PC-3 (cell line): ENCODE measurements around the gene UQCR10. TPM values are rescaled to one million over a fixed set of nuclear protein-coding genes. Genes with fewer than 3 reads are reported as not detected.

Experiments used
- ATAC-seq: fragments of 200-7000 bp; cut with Tn5 transposase; 2 replicates; pipeline ENCODE4 v1.9.1; 2020; ENCODE audit warnings: mild to moderate bottlenecking, moderate library complexity
- BruUV-seq: library from RNA; stranded (reverse); fragments of 400-500 nt; replicated peaks from 2 replicates; lab custom pipeline; 2021; lab: Mats Ljungman, UMichigan
- CTCF ChIA-PET: fragments of 300-600 bp; sonication (Branson Sonifier 250); formaldehyde crosslinking; loops from one replicate; lab custom pipeline; 2022; ENCODE audit warnings: antibody characterized with exemption; lab: Charles Lee
- POLR2A ChIA-PET: fragments of 300-600 bp; sonication (Branson Sonifier 250); formaldehyde crosslinking; loops from one replicate; lab custom pipeline; 2022; ENCODE audit warnings: antibody characterized with exemption; ENCODE audit not compliant: unreplicated experiment; lab: Charles Lee
- DNase-seq: peaks from one replicate; pipeline ENCODE4 v3.0.0-alpha.2; 2015
- H2AFZ ChIP-seq: fragments of 300-600 bp; sonication (generic); 2 replicates; pipeline ENCODE4 v1.6.0; 2016; ENCODE audit warnings: antibody characterized with exemption, low read length
- H3F3A ChIP-seq: fragments of 300-600 bp; sonication (generic); one replicate; pipeline ENCODE4 v1.6.0; 2017; ENCODE audit warnings: antibody characterized with exemption, low read length, control low read depth, mild to moderate bottlenecking; ENCODE audit not compliant: unreplicated experiment
- H3K27ac ChIP-seq: fragments of 300-600 bp; sonication (generic); 2 replicates; pipeline ENCODE4 v1.5.1; 2016; ENCODE audit warnings: mild to moderate bottlenecking, low read length
- H3K27me3 ChIP-seq: fragments of 300-600 bp; sonication (generic); 2 replicates; pipeline ENCODE4 v1.6.1; 2016; ENCODE audit warnings: low read length, mixed read lengths
- H3K36me3 ChIP-seq: fragments of 300-600 bp; sonication (generic); 2 replicates; pipeline ENCODE4 v1.6.1; 2016; ENCODE audit warnings: low read depth, mixed run types, low read length, mixed read lengths
- H3K4me1 ChIP-seq: fragments of 300-600 bp; sonication (generic); 2 replicates; pipeline ENCODE4 v1.5.1; 2016; ENCODE audit warnings: low read length; ENCODE audit not compliant: insufficient read depth
- H3K4me2 ChIP-seq: fragments of 300-600 bp; sonication (generic); 2 replicates; pipeline ENCODE4 v1.6.0; 2016; ENCODE audit warnings: low read length
- H3K4me3 ChIP-seq: fragments of 300-600 bp; sonication (generic); 2 replicates; pipeline ENCODE4 v1.5.1; 2016; ENCODE audit warnings: mild to moderate bottlenecking, low read length, mixed read lengths
- H3K79me2 ChIP-seq: fragments of 300-600 bp; sonication (generic); 2 replicates; pipeline ENCODE4 v1.6.1; 2017; ENCODE audit warnings: low read length, mixed read lengths
- H3K9ac ChIP-seq: fragments of 300-600 bp; sonication (generic); 2 replicates; pipeline ENCODE4 v1.6.0; 2016; ENCODE audit warnings: mild to moderate bottlenecking, low read length
- H3K9me2 ChIP-seq: fragments of 300-600 bp; sonication (generic); replicated peaks from 2 replicates; pipeline ENCODE4 v1.6.1; 2016; ENCODE audit warnings: mixed run types, low read length, mixed read lengths
- H3K9me3 ChIP-seq: fragments of 300-600 bp; sonication (generic); 2 replicates; pipeline ENCODE4 v1.6.1; 2016; ENCODE audit warnings: low read length, mixed read lengths
- H4K20me1 ChIP-seq: fragments of 300-600 bp; sonication (generic); 2 replicates; pipeline ENCODE4 v1.6.1; 2016; ENCODE audit warnings: low read length, mixed read lengths
- CTCF ChIP-seq: fragments of 300-600 bp; sonication (generic); conservative IDR thresholded peaks from 2 replicates; pipeline ENCODE4 v1.5.1; 2017; ENCODE audit warnings: antibody characterized with exemption, low read depth, mild to moderate bottlenecking, low read length
- EZH2 ChIP-seq: fragments of 300-600 bp; sonication (generic); IDR thresholded peaks from one replicate; pipeline ENCODE4 v1.6.1; 2017; ENCODE audit warnings: antibody characterized with exemption, mild to moderate bottlenecking, low read length; ENCODE audit not compliant: unreplicated experiment
- EZH2phosphoT487 ChIP-seq: fragments of 300-600 bp; sonication (generic); IDR thresholded peaks from 2 replicates; pipeline ENCODE4 v1.6.1; 2018; ENCODE audit warnings: mild to moderate bottlenecking, antibody characterized with exemption, low read length, borderline replicate concordance
- intact Hi-C: fragments of 100-400 bp; cut with micrococcal nuclease; formaldehyde crosslinking; loops from 2 replicates; pipeline ENCODE4 v1.9.0; 2023
- total RNA-seq: library from RNA; depleted of rRNA; stranded (reverse); fragments of >200 nt; gene quantifications from 2 replicates; pipeline ENCODE4 v1.2.3, GENCODE V29; 2014

UQCR10 gene
- total RNA-seq, 1 experiment from 2014 or later = 196 TPM

GRCh38 chr22:29739346-29739875, 27.8 kb upstream of the UQCR10 start:
- ATAC-seq = no peak

GRCh38 chr22:29740216-29740615, 27.0 kb upstream of the UQCR10 start:
- no peaks in the 10 kb centered on the region for H3K27me3 ChIP-seq
- intact Hi-C loops = no loop called here
- H3K9me3 ChIP-seq = no peaks in the 10 kb centered on the region
- H3K4me1 ChIP-seq = no peaks in the 10 kb centered on the region
- no peaks in the 10 kb centered on the region for H3F3A ChIP-seq
- no peaks in the 10 kb centered on the region for H3K36me3 ChIP-seq
- CTCF ChIA-PET = no interaction called here
- no TSS peak for BruUV-seq
- no peaks in the 10 kb centered on the region for H4K20me1 ChIP-seq
- no peak overlapping the region for H2AFZ ChIP-seq
- no peak for ATAC-seq
- TF ChIP-seq EZH2phosphoT487 (no peak), CTCF (no peak), EZH2 (no peak)
- no peak for DNase-seq
- H3K79me2 ChIP-seq = no peaks in the 10 kb centered on the region
- no peak overlapping the region for H3K4me3 ChIP-seq
- POLR2A ChIA-PET = no interaction called here
- H3K9me2 ChIP-seq = no peaks in the 10 kb centered on the region
- H3K27ac ChIP-seq = no peak overlapping the region
- H3K9ac ChIP-seq = no peak overlapping the region
- H3K4me2 ChIP-seq = no peak overlapping the region

More at GRCh38 chr22:29739346-29739875, 27.8 kb upstream of the UQCR10 start:
- no TSS peak for BruUV-seq
- no peak overlapping the region for H2AFZ ChIP-seq
- H3F3A ChIP-seq = no peaks in the 10 kb centered on the region
- POLR2A ChIA-PET = no interaction called here
- no peak overlapping the region for H3K4me2 ChIP-seq
- no peak overlapping the region for H3K4me3 ChIP-seq
- no peaks in the 10 kb centered on the region for H3K9me2 ChIP-seq
- no peaks in the 10 kb centered on the region for H3K9me3 ChIP-seq
- H3K27me3 ChIP-seq = no peaks in the 10 kb centered on the region
- H3K9ac ChIP-seq = no peak overlapping the region
- H3K4me1 ChIP-seq = no peaks in the 10 kb centered on the region
- no peak for TF ChIP-seq EZH2
- TF ChIP-seq CTCF = no peak
- no peak for TF ChIP-seq EZH2phosphoT487
- H3K27ac ChIP-seq = no peak overlapping the region
- H4K20me1 ChIP-seq = no peaks in the 10 kb centered on the region
- CTCF ChIA-PET = no interaction called here
- intact Hi-C loops = no loop called here
- no peaks in the 10 kb centered on the region for H3K36me3 ChIP-seq
- H3K79me2 ChIP-seq = no peaks in the 10 kb centered on the region
- no peak for DNase-seq

DNA sequence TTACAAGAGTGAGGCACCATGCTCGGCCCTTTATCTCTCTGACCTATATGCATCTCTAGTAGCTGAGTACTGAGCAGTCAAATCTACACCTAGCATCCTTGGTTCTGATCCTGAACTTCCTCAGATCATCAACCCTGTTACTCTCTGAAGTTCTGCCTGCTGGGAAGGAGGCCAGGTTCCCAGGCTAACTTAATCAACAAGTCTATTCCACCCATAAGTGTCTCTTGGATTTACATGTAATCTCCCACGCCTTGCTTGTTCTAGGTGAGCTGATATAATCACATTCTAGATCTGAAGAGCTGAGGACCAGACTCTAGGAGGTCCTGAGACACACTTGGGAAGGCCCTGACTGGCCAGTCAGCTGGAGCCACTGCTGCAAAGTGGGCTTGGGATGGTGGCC, 25.2 kb upstream of the UQCR10 start:
- H4K20me1 ChIP-seq = no peaks in the 10 kb centered on the region
- DNase-seq (no peak), ATAC-seq (no peak)
- no TSS peak for BruUV-seq
- TF ChIP-seq CTCF (no peak), EZH2 (no peak), EZH2phosphoT487 (no peak)
- no peak overlapping the region for H2AFZ ChIP-seq
- H3K4me2 ChIP-seq = no peak overlapping the region
- no peaks in the 10 kb centered on the region for H3K79me2 ChIP-seq
- no peak overlapping the region for H3K27ac ChIP-seq
- POLR2A ChIA-PET = no interaction called here
- H3K9me3 ChIP-seq = no peaks in the 10 kb centered on the region
- no peak overlapping the region for H3K9ac ChIP-seq
- no peaks in the 10 kb centered on the region for H3F3A ChIP-seq
- no peaks in the 10 kb centered on the region for H3K36me3 ChIP-seq
- no peaks in the 10 kb centered on the region for H3K4me1 ChIP-seq
- intact Hi-C loops = no loop called here
- CTCF ChIA-PET = no interaction called here
- no peaks in the 10 kb centered on the region for H3K9me2 ChIP-seq
- no peaks in the 10 kb centered on the region for H3K27me3 ChIP-seq
- no peak overlapping the region for H3K4me3 ChIP-seq
